Mesothelial cell of epicardium (in vitro differentiated cells): ENCODE results near the gene TFDP1. TPM values are rescaled to one million over a fixed set of nuclear protein-coding genes. Genes with fewer than 3 reads are reported as not detected.
"Not testable (repeated sequence)": the region's sequence is repeated elsewhere in the genome, so short reads cannot be mapped to it uniquely, and the experiment has no call there.

ENCODE experiments used
- DNase-seq, 2 experiments: peaks; one replicate each; pipeline ENCODE4 v3.0.0; 2021; ENCODE audit warnings: low spot score in 2 of 2; ENCODE audit not compliant: unreplicated experiment in 2 of 2
- H3K27ac Mint-ChIP-seq: 2 replicates; pipeline ENCODE4 v1.8.0; 2021; ENCODE audit warnings: mixed read lengths
- H3K27me3 Mint-ChIP-seq: 2 replicates; pipeline ENCODE4 v1.8.0; 2021; ENCODE audit warnings: low read depth, mixed read lengths
- H3K36me3 Mint-ChIP-seq: 2 replicates; pipeline ENCODE4 v1.8.0; 2021; ENCODE audit warnings: mixed read lengths
- H3K4me1 Mint-ChIP-seq: 2 replicates; pipeline ENCODE4 v1.8.0; 2021; ENCODE audit warnings: mixed read lengths
- H3K4me3 Mint-ChIP-seq: 2 replicates; pipeline ENCODE4 v1.8.0; 2021; ENCODE audit warnings: mild to moderate bottlenecking, moderate library complexity, mixed read lengths
- H3K9me3 Mint-ChIP-seq: 2 replicates; pipeline ENCODE4 v1.8.0; 2021; ENCODE audit warnings: mixed read lengths
- total RNA-seq: library from RNA; stranded (reverse); gene quantifications from 3 replicates; pipeline ENCODE4 v1.2.1, GENCODE V29; 2021
- TF ChIP-seq, protein P1 (sequence below): fragments of 200-600 bp; sonication (generic); IDR thresholded peaks from one replicate; pipeline ENCODE4 v1.5.0; 2021; ENCODE audit warnings: antibody characterized with exemption; ENCODE audit not compliant: unreplicated experiment

Gene TFDP1
- total RNA-seq, 1 donor from 2014 or later, result 52.6 TPM

DNA sequence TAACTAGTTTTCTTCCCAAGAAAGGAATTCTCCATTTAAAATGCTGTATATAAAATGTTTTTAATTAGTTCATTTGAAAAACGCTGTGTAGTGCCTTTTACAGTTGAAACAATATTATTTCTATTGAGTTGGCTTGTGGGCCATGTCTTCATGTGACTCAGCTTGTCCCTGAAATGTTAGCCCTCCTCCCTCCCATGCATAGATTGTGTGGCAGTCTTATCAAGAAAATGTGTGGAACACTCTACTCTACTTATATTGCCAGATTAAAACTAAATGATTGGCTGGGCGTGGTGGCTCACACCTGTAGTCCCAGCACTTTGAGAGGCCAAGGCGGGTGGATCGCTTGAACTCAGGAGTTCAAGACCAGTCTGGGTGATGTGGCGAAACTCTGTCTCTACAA is 33.4 kb downstream of the TFDP1 start:
- H3K36me3 Mint-ChIP-seq, result peaks cover 13% of the 10 kb centered on the region
- no peaks in the 10 kb centered on the region for H3K27me3 Mint-ChIP-seq
- no peaks in the 10 kb centered on the region for H3K9me3 Mint-ChIP-seq
- no peak overlapping the region for H3K4me3 Mint-ChIP-seq
- no peak for DNase-seq
- peak overlapping the region; percentile 32 for H3K27ac Mint-ChIP-seq
- peaks cover 14% of the 10 kb centered on the region for H3K4me1 Mint-ChIP-seq
- TF ChIP-seq, protein P1, sequence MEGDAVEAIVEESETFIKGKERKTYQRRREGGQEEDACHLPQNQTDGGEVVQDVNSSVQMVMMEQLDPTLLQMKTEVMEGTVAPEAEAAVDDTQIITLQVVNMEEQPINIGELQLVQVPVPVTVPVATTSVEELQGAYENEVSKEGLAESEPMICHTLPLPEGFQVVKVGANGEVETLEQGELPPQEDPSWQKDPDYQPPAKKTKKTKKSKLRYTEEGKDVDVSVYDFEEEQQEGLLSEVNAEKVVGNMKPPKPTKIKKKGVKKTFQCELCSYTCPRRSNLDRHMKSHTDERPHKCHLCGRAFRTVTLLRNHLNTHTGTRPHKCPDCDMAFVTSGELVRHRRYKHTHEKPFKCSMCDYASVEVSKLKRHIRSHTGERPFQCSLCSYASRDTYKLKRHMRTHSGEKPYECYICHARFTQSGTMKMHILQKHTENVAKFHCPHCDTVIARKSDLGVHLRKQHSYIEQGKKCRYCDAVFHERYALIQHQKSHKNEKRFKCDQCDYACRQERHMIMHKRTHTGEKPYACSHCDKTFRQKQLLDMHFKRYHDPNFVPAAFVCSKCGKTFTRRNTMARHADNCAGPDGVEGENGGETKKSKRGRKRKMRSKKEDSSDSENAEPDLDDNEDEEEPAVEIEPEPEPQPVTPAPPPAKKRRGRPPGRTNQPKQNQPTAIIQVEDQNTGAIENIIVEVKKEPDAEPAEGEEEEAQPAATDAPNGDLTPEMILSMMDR, result no peak

- TF ChIP-seq, protein P1, result no peak
- peaks cover 18% of the 10 kb centered on the region for H3K36me3 Mint-ChIP-seq
- peaks cover 14% of the 10 kb centered on the region for H3K4me1 Mint-ChIP-seq
- DNase-seq, result no peak
- H3K9me3 Mint-ChIP-seq, result no peaks in the 10 kb centered on the region
- no peak overlapping the region for H3K4me3 Mint-ChIP-seq
- peak overlapping the region; percentile 32 for H3K27ac Mint-ChIP-seq
- no peaks in the 10 kb centered on the region for H3K27me3 Mint-ChIP-seq
Observed at GRCh38 chr13:113618455-113618854, 33.9 kb downstream of the TFDP1 start.

DNA sequence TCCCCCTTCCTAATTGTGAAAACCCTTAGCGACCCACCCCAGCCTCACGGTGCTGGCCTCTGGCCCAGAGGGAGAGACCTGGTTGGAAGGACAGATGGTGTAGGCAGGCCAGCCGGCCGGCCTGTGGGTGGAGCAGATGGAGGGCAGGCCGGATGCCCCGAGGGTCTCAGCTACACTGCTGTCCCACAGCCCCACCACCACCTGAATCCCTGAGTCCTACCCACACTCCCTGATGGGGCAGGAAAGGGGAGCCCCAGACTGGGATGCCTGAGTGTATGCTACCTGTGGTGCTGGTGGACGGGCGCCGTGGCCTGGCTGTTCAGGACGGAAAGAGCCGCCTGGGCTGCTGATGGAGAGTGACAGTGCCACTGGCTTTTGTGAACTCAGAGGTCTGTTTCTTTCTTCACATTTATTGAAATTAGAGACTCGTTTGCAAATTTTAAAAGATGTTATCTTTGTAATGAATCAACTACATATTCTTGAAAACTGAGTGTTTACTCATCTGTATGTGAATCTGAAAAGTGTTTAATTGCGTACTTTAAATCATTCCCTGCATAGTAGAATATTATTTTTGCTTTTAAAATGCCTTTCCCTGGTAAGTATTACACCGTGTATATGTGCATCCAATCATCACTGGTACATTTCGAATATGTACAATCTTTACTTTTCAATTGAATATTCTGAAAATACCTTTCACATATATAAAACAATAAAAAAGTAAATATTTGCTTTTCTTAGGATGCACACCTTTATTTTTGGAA is 35.7 kb downstream of the TFDP1 start:
- Mint-ChIP-seq H3K27ac (peak overlapping the region; percentile 21), H3K9me3 (no peaks in the 10 kb centered on the region), H3K4me1 (peaks cover 14% of the 10 kb centered on the region), H3K27me3 (no peaks in the 10 kb centered on the region), H3K4me3 (no peak overlapping the region), H3K36me3 (peaks cover 26% of the 10 kb centered on the region)
- DNase-seq, result no peak
- TF ChIP-seq, protein P1, result no peak

DNA sequence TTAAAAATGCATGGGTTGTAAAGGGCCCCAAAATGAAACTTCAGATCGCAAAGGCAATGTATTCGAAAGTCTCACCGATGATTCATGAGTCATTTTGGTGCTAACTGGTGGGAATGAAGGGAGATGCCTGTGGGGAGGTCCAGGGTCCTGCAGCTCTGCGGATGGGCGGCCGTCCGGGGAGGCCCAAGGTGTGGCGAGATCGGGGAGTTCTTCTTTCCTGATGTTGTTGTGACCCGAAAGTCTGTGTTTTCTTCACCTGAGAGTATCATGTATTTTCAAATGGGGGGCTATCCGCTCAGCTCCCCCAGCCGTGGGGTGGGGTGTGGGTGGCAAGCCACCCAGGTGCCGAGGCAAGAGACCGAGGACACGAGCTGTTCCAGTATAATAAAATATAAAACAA is 36.5 kb downstream of the TFDP1 start:
- H3K27me3 Mint-ChIP-seq, result no peaks in the 10 kb centered on the region
- TF ChIP-seq, protein P1, result no peak
- H3K4me3 Mint-ChIP-seq, result no peak overlapping the region
- peak overlapping the region; percentile 39 for H3K27ac Mint-ChIP-seq
- H3K4me1 Mint-ChIP-seq, result peaks cover 16% of the 10 kb centered on the region
- peaks cover 28% of the 10 kb centered on the region for H3K36me3 Mint-ChIP-seq
- H3K9me3 Mint-ChIP-seq, result no peaks in the 10 kb centered on the region
- no peak for DNase-seq

DNA sequence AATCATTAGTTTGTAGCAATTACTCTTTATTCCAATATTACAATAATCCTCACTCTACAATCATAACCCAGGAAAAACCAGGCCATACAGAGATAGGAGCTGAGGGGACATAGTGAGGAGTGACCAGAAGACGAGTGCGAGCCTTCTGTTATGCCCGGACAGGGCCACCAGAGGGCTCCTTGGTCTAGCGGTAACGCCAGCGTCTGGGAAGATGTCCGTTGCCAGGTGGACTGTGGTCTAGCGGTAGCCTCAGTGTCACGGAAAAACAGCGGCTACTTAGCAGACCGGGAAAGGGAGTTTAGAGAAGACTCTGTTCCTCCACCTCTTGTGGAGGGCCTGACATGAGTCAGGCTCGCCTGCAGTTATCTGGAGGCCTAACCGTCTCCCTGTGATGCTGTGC is 36.9 kb downstream of the TFDP1 start:
- H3K4me3 Mint-ChIP-seq, H3K27ac Mint-ChIP-seq, H3K27me3 Mint-ChIP-seq, H3K9me3 Mint-ChIP-seq, DNase-seq: not testable (repeated sequence)
- peaks cover 31% of the 10 kb centered on the region for H3K36me3 Mint-ChIP-seq
- H3K4me1 Mint-ChIP-seq, result peaks cover 16% of the 10 kb centered on the region

GRCh38 chr13:113621986-113622550 is 37.5 kb downstream of the TFDP1 start:
- not testable (repeated sequence) for H3K27ac Mint-ChIP-seq, H3K27me3 Mint-ChIP-seq, H3K9me3 Mint-ChIP-seq, H3K4me3 Mint-ChIP-seq, DNase-seq
- Mint-ChIP-seq H3K36me3 (peaks cover 36% of the 10 kb centered on the region), H3K4me1 (peaks cover 15% of the 10 kb centered on the region)
